Measurements from ENCODE around the gene SASH1. TPM values are rescaled to one million over a fixed set of nuclear protein-coding genes. Genes with fewer than 3 reads are reported as not detected.

Gene SASH1
- total RNA-seq, 1 experiment from 2014 or later: 27.4 TPM

DNA sequence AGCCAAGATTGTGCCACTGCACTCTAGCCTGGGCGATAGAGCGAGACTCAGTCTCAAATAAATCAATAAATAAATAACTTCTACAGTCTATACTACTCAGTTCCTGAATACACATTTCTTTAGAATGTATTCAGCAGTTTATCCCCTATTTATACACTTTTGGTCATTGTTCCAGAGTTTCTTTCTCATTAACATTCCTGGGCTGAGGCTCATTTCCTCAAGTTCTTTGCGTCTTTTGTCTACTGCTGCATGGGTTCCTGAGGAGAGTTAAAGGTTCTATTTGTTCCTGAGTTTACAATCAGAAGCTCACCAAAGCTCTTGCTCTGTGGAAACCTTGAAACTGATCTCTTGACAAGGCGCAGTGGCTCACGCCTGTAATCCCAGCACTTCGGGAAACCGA is 37.7 kb upstream of the SASH1 start:
- ATAC-seq (peak; percentile 57), DNase-seq (ENCODE audit: low spot score) (no peak)
- TF ChIP-seq, protein P1, sequence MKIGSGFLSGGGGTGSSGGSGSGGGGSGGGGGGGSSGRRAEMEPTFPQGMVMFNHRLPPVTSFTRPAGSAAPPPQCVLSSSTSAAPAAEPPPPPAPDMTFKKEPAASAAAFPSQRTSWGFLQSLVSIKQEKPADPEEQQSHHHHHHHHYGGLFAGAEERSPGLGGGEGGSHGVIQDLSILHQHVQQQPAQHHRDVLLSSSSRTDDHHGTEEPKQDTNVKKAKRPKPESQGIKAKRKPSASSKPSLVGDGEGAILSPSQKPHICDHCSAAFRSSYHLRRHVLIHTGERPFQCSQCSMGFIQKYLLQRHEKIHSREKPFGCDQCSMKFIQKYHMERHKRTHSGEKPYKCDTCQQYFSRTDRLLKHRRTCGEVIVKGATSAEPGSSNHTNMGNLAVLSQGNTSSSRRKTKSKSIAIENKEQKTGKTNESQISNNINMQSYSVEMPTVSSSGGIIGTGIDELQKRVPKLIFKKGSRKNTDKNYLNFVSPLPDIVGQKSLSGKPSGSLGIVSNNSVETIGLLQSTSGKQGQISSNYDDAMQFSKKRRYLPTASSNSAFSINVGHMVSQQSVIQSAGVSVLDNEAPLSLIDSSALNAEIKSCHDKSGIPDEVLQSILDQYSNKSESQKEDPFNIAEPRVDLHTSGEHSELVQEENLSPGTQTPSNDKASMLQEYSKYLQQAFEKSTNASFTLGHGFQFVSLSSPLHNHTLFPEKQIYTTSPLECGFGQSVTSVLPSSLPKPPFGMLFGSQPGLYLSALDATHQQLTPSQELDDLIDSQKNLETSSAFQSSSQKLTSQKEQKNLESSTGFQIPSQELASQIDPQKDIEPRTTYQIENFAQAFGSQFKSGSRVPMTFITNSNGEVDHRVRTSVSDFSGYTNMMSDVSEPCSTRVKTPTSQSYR (CRISPR knock-in tag; IDR thresholded peaks at IDR 0.05): no peak
- Mint-ChIP-seq H3K4me1 (peaks cover 6% of the 10 kb centered on the region; the same call in 1 of the 2 replicates), H3K27me3 (ENCODE audit: low read depth) (no peaks in the 10 kb centered on the region), H3K4me3 (no peak overlapping the region), H3K9me3 (no peaks in the 10 kb centered on the region), H3K27ac (no peak overlapping the region), H3K36me3 (no peaks in the 10 kb centered on the region)
- ChIA-PET POLR2A (no interaction called here), CTCF (interaction anchor here (1.0 kb wide), 1 partner anchor 159 kb away, joined by 5 read pairs; no protein-coding TSS in a partner anchor)

DNA sequence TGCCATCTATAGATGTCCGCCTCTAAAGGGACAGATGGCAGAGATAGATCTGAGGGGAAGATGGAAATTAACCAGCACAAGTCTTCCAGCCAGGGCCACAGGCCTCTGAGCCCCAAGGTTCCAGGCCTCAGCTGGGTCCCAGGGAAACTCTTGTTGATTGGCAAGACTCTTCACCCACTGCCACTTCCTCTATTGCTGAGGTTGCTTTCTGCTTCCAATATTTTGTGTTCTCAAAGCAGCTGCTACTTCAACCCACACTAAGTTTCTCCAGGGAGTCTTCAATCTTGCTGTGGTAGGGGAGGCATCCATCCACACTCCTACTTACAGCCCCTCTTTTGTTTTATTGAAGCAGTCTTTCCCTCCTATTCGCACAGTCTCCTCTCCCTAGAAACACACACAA is 36.4 kb upstream of the SASH1 start:
- no peak overlapping the region for H3K27ac Mint-ChIP-seq
- no peaks in the 10 kb centered on the region for H3K36me3 Mint-ChIP-seq
- H3K9me3 Mint-ChIP-seq: no peaks in the 10 kb centered on the region
- POLR2A ChIA-PET: no interaction called here
- DNase-seq (ENCODE audit: low spot score) (no peak), ATAC-seq (no peak)
- H3K4me1 Mint-ChIP-seq: peaks cover 6% of the 10 kb centered on the region; the same call in 1 of the 2 replicates
- CTCF ChIA-PET: no interaction called here
- TF ChIP-seq RELA (CRISPR knock-in tag; IDR thresholded peaks at IDR 0.05; ENCODE audit: borderline replicate concordance): no peak
- TF ChIP-seq ETV6 (CRISPR knock-in tag; IDR thresholded peaks at IDR 0.05): no peak
- no peak for TF ChIP-seq GABPB1 (CRISPR knock-in tag; IDR thresholded peaks at IDR 0.05)
- no peak for TF ChIP-seq TP53 (CRISPR knock-in tag; IDR thresholded peaks at IDR 0.05)
- TF ChIP-seq SOX15 (CRISPR knock-in tag; IDR thresholded peaks at IDR 0.05): no peak
- TF ChIP-seq, protein P2, sequence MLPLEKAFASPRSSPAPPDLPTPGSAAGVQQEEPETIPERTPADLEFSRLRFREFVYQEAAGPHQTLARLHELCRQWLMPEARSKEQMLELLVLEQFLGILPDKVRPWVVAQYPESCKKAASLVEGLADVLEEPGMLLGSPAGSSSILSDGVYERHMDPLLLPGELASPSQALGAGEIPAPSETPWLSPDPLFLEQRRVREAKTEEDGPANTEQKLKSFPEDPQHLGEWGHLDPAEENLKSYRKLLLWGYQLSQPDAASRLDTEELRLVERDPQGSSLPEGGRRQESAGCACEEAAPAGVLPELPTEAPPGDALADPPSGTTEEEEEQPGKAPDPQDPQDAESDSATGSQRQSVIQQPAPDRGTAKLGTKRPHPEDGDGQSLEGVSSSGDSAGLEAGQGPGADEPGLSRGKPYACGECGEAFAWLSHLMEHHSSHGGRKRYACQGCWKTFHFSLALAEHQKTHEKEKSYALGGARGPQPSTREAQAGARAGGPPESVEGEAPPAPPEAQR (CRISPR knock-in tag; IDR thresholded peaks at IDR 0.05): no peak
- TF ChIP-seq, protein P3, sequence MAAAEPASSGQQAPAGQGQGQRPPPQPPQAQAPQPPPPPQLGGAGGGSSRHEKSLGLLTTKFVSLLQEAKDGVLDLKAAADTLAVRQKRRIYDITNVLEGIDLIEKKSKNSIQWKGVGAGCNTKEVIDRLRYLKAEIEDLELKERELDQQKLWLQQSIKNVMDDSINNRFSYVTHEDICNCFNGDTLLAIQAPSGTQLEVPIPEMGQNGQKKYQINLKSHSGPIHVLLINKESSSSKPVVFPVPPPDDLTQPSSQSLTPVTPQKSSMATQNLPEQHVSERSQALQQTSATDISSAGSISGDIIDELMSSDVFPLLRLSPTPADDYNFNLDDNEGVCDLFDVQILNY (CRISPR knock-in tag; IDR thresholded peaks at IDR 0.05): no peak
- no peak for TF ChIP-seq NFATC4 (CRISPR knock-in tag; IDR thresholded peaks at IDR 0.05)
- TF ChIP-seq, protein P4, sequence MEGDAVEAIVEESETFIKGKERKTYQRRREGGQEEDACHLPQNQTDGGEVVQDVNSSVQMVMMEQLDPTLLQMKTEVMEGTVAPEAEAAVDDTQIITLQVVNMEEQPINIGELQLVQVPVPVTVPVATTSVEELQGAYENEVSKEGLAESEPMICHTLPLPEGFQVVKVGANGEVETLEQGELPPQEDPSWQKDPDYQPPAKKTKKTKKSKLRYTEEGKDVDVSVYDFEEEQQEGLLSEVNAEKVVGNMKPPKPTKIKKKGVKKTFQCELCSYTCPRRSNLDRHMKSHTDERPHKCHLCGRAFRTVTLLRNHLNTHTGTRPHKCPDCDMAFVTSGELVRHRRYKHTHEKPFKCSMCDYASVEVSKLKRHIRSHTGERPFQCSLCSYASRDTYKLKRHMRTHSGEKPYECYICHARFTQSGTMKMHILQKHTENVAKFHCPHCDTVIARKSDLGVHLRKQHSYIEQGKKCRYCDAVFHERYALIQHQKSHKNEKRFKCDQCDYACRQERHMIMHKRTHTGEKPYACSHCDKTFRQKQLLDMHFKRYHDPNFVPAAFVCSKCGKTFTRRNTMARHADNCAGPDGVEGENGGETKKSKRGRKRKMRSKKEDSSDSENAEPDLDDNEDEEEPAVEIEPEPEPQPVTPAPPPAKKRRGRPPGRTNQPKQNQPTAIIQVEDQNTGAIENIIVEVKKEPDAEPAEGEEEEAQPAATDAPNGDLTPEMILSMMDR (IDR thresholded peaks at IDR 0.05): no peak
- TF ChIP-seq MYBL2 (CRISPR knock-in tag; IDR thresholded peaks at IDR 0.05): no peak
- no peak for TF ChIP-seq SMAD4 (CRISPR knock-in tag; IDR thresholded peaks at IDR 0.05)
- TF ChIP-seq, protein P5, sequence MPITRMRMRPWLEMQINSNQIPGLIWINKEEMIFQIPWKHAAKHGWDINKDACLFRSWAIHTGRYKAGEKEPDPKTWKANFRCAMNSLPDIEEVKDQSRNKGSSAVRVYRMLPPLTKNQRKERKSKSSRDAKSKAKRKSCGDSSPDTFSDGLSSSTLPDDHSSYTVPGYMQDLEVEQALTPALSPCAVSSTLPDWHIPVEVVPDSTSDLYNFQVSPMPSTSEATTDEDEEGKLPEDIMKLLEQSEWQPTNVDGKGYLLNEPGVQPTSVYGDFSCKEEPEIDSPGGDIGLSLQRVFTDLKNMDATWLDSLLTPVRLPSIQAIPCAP (CRISPR knock-in tag; IDR thresholded peaks at IDR 0.05): no peak
- TF ChIP-seq, protein P6, sequence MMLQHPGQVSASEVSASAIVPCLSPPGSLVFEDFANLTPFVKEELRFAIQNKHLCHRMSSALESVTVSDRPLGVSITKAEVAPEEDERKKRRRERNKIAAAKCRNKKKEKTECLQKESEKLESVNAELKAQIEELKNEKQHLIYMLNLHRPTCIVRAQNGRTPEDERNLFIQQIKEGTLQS (CRISPR knock-in tag; conservative IDR thresholded peaks at IDR 0.05): no peak
- TF ChIP-seq, protein P7, sequence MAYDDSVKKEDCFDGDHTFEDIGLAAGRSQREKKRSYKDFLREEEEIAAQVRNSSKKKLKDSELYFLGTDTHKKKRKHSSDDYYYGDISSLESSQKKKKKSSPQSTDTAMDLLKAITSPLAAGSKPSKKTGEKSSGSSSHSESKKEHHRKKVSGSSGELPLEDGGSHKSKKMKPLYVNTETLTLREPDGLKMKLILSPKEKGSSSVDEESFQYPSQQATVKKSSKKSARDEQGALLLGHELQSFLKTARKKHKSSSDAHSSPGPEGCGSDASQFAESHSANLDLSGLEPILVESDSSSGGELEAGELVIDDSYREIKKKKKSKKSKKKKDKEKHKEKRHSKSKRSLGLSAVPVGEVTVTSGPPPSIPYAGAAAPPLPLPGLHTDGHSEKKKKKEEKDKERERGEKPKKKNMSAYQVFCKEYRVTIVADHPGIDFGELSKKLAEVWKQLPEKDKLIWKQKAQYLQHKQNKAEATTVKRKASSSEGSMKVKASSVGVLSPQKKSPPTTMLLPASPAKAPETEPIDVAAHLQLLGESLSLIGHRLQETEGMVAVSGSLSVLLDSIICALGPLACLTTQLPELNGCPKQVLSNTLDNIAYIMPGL (CRISPR knock-in tag; IDR thresholded peaks at IDR 0.05): no peak
- TF ChIP-seq MXD4 (CRISPR knock-in tag; IDR thresholded peaks at IDR 0.05; ENCODE audit: borderline replicate concordance): no peak
- no peak for TF ChIP-seq NFE2L1 (CRISPR knock-in tag; IDR thresholded peaks at IDR 0.05)
- TF ChIP-seq, protein P8, sequence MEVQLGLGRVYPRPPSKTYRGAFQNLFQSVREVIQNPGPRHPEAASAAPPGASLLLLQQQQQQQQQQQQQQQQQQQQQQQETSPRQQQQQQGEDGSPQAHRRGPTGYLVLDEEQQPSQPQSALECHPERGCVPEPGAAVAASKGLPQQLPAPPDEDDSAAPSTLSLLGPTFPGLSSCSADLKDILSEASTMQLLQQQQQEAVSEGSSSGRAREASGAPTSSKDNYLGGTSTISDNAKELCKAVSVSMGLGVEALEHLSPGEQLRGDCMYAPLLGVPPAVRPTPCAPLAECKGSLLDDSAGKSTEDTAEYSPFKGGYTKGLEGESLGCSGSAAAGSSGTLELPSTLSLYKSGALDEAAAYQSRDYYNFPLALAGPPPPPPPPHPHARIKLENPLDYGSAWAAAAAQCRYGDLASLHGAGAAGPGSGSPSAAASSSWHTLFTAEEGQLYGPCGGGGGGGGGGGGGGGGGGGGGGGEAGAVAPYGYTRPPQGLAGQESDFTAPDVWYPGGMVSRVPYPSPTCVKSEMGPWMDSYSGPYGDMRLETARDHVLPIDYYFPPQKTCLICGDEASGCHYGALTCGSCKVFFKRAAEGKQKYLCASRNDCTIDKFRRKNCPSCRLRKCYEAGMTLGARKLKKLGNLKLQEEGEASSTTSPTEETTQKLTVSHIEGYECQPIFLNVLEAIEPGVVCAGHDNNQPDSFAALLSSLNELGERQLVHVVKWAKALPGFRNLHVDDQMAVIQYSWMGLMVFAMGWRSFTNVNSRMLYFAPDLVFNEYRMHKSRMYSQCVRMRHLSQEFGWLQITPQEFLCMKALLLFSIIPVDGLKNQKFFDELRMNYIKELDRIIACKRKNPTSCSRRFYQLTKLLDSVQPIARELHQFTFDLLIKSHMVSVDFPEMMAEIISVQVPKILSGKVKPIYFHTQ (CRISPR knock-in tag; IDR thresholded peaks at IDR 0.05): no peak
- TF ChIP-seq CREM (CRISPR knock-in tag; IDR thresholded peaks at IDR 0.05): no peak
- no peaks in the 10 kb centered on the region for H3K27me3 Mint-ChIP-seq (ENCODE audit: low read depth)
- H3K4me3 Mint-ChIP-seq: no peak overlapping the region

Data from WTC11 (cell line).